ENCODE data around the gene PCNT. TPM values are rescaled to one million over a fixed set of nuclear protein-coding genes. Genes with fewer than 3 reads are reported as not detected.
A peak's percentile ranks its signal among the peaks of the same experiment; 100 is the strongest.
"Not testable (repeated sequence)": the region's sequence is repeated elsewhere in the genome, so short reads cannot be mapped to it uniquely, and the experiment has no call there.

The PCNT gene
- total RNA-seq, 1 experiment from 2014 or later = 35.7 TPM

- Histone ChIP-seq H3K27me3 (no peaks in the 10 kb centered on the region), H3K9me3 (replicated peaks) (peaks cover 3% of the 10 kb centered on the region; the same call in 1 of the 2 replicates), H3K4me3 (no peak overlapping the region), H3K27ac (no peak overlapping the region), H3K36me3 (peaks cover 6% of the 10 kb centered on the region), H3K4me1 (no peaks in the 10 kb centered on the region; the same call in 1 of the 2 replicates)
- no peak for DNase-seq
Observed at GRCh38 chr21:46452710-46453109, 128.8 kb downstream of the PCNT start.

DNA sequence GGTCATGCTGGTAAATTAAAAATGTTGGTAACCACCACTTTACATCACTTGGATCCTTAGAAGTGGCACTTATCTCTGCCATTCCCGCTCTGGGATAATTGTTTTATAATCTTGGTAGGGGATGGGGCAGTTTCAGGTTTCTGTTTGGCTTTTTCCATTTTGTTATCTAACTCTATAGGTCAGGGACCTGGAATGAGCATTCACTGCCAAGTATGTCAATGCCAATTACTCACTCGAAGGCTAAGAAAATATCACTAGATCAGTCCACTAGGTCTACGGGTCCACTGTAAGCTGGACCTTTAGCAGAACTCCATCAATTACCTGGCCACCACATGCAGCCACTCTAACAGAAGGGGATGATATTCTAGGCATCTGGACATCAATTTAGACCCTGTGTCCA, 130.2 kb downstream of the PCNT start:
- Histone ChIP-seq H3K27ac (no peak overlapping the region), H3K9me3 (replicated peaks) (no peaks in the 10 kb centered on the region)
- no peak for DNase-seq

DNA sequence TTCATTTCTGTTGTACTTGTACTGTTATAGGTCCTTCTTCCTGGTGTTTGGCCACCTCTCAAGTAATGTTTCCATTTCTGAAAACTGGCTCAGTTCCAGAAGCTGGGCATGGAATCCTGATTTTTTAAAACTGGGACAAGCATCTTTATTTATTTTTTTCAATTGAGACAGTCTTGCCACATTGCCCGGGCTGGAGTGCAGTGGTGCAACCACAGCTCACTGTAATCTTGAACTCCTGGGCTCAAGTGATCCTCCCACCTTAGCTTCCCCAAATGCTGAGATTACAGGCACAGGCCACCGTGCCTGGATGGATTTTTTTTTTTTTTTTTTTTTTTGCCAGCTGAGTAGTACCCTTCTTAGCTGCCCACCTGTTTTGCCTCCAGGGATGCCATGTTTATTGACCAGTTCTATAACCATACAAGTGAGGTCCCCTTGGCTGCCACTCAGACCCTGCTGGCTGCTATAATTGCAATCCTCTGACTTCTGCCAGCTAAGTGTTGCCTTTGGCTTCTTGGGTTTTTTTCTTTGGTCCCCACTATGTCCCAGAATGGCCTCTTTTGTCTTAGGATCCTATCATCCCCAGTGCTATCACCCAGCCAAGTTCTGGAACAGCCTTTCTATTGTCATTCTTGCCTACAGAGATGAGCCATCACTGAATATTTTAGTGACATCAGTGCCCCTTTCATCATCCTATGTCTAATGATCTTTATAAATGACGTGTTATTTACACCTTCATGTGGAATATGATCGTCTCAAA, 130.9 kb downstream of the PCNT start:
- Histone ChIP-seq H3K4me3 (no peak overlapping the region), H3K9me3 (replicated peaks) (no peaks in the 10 kb centered on the region), H3K36me3 (peaks cover 4% of the 10 kb centered on the region), H3K4me1 (peaks cover under 1% of the 10 kb centered on the region; the same call in 1 of the 2 replicates), H3K27ac (no peak overlapping the region), H3K27me3 (no peaks in the 10 kb centered on the region)
- DNase-seq = no peak

More for the DNA sequence above, 130.2 kb downstream of the PCNT start:
- H3K4me1 ChIP-seq = no peaks in the 10 kb centered on the region; the same call in 1 of the 2 replicates
- peaks cover 4% of the 10 kb centered on the region for H3K36me3 ChIP-seq
- no peak overlapping the region for H3K4me3 ChIP-seq
- H3K27me3 ChIP-seq = no peaks in the 10 kb centered on the region

DNA sequence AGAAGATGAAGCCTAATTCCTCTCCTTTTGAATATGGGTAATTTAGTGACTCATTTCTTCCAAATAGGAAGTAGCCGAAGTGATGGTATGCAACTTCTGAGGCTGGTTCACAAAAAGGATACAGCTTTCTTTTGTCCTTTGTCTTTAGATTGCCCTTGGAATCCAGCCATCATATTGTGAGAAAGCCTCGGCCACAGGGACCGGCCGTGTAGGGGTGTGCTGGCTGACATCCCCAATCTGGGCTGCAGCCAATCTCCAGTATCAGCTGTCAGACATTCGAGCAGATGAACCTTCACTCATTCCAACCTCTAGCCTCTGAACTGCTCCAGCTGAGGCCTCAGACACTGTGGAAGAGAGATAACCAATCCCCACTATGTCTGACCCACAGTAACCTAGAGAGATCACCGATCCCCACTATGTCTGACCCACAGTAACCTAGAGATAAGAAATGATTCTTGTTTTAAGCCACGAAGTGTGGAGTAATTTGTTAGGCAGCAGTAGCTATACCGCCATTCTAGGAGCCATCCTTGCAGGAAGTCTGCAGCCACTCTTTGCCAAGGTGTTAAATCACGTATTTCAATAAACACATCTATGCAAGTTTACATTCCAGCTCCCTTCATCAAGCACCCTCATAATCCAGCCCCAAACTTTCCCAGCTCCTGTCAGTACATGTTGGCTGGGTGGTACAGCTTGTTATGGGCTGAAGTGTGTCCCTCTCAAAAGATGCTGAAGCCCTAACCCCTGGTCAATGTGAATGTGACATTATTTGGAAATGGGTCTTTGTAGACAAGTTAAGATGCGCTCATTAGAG, 131.8 kb downstream of the PCNT start:
- Histone ChIP-seq H3K9me3 (replicated peaks) (no peaks in the 10 kb centered on the region), H3K27ac (no peak overlapping the region), H3K36me3 (peaks cover 4% of the 10 kb centered on the region), H3K4me1 (peaks cover 6% of the 10 kb centered on the region; the same call in 1 of the 2 replicates), H3K4me3 (no peak overlapping the region), H3K27me3 (no peaks in the 10 kb centered on the region)
- peak; percentile 17 to 41 for DNase-seq

- Histone ChIP-seq H3K9me3 (replicated peaks) (no peaks in the 10 kb centered on the region), H3K36me3 (peaks cover 4% of the 10 kb centered on the region), H3K4me3 (no peak overlapping the region), H3K27me3 (no peaks in the 10 kb centered on the region), H3K4me1 (peaks cover 6% of the 10 kb centered on the region; the same call in 1 of the 2 replicates), H3K27ac (no peak overlapping the region)
- no peak for DNase-seq
Observed at GRCh38 chr21:46456750-46457149, 132.8 kb downstream of the PCNT start.

- Histone ChIP-seq H3K36me3 (peaks cover 7% of the 10 kb centered on the region), H3K27ac (peak overlapping the region; percentile 91), H3K27me3 (no peaks in the 10 kb centered on the region), H3K4me1 (peaks cover 6% of the 10 kb centered on the region; the same call in 1 of the 2 replicates), H3K9me3 (replicated peaks) (no peaks in the 10 kb centered on the region), H3K4me3 (peak overlapping the region; percentile 82)
- DNase-seq = peak; percentile 51 to 58
Observed at GRCh38 chr21:46457801-46458314, 133.9 kb downstream of the PCNT start.

DNA sequence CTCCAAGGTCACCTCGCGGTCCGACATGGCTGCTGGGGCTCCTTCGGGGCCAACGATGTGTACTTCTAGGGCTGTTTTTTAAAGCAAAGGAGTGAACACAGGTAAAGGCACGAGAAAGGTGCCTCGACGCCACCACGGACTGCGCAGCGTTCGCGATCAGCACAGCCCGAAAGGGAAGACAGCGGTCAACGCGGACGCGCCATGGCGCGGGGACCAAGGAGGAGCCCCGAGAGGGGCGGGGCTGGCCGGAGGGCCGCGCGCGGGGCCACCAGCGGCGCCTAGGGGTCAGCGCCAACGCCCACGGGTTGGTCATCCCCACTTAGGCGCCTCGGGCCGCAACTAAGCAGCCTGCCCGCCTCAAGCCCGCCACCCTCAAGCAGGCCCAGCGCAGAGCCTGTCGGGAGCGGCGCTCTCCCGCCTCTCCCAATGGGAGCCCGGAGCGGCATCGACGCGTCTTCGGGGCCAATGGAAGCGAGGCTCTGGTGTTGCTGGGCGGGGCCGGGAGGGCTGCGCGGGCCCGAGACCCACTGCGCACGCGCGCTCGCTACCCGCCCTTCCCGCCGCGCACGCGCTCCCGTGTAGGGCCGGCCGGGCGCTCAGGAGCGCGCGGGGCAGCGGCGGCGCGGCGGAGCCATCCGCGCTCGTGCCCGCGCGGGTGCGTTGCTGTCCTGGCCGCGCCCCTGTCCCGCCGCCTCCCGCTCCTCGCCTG, 134.5 kb downstream of the PCNT start, which contains the start of gene DIP2A:
DIP2A (plus strand) TSS at position 577 of the 709 bp plus-strand sequence. CDS start 241 bp downstream, outside the sequence.
- H3K36me3 ChIP-seq = peaks cover 13% of the 10 kb centered on the region
- no peaks in the 10 kb centered on the region for H3K9me3 ChIP-seq (replicated peaks)
- H3K27ac ChIP-seq = peak within 1 kb of the TSS; percentile 91
- peak within 1 kb of the TSS; percentile 82 for H3K4me3 ChIP-seq
- DNase-seq = peak; percentile 97
- peaks cover 6% of the 10 kb centered on the region; the same call in 1 of the 2 replicates for H3K4me1 ChIP-seq
- no peaks in the 10 kb centered on the region for H3K27me3 ChIP-seq

GRCh38 chr21:46459024-46459355, 135.0 kb downstream of the PCNT start:
- H3K27ac ChIP-seq = peak overlapping the region; percentile 53; the same call in 1 of the 2 replicates

GRCh38 chr21:46459356-46460112, 135.6 kb downstream of the PCNT start:
- H3K4me1 ChIP-seq = peaks cover 6% of the 10 kb centered on the region; the same call in 1 of the 2 replicates
- H3K9me3 ChIP-seq (replicated peaks) = no peaks in the 10 kb centered on the region
- peaks cover 15% of the 10 kb centered on the region for H3K36me3 ChIP-seq
- H3K4me3 ChIP-seq = peak overlapping the region; percentile 82
- DNase-seq = peak; percentile 14 to 30
- no peak overlapping the region for H3K27ac ChIP-seq
- no peaks in the 10 kb centered on the region for H3K27me3 ChIP-seq

More at GRCh38 chr21:46459024-46459355, 135.0 kb downstream of the PCNT start:
- H3K36me3 ChIP-seq = peaks cover 13% of the 10 kb centered on the region
- H3K27me3 ChIP-seq = no peaks in the 10 kb centered on the region
- no peaks in the 10 kb centered on the region for H3K9me3 ChIP-seq (replicated peaks)
- H3K4me3 ChIP-seq = peak overlapping the region; percentile 82
- no peak for DNase-seq
- peaks cover 6% of the 10 kb centered on the region; the same call in 1 of the 2 replicates for H3K4me1 ChIP-seq

GRCh38 chr21:46461909-46462308, 138.0 kb downstream of the PCNT start:
- Histone ChIP-seq H3K4me3 (no peak overlapping the region), H3K9me3 (replicated peaks) (no peaks in the 10 kb centered on the region), H3K4me1 (peaks cover 6% of the 10 kb centered on the region; the same call in 1 of the 2 replicates), H3K27me3 (no peaks in the 10 kb centered on the region), H3K27ac (no peak overlapping the region), H3K36me3 (peaks cover 18% of the 10 kb centered on the region)
- no peak for DNase-seq

DNA sequence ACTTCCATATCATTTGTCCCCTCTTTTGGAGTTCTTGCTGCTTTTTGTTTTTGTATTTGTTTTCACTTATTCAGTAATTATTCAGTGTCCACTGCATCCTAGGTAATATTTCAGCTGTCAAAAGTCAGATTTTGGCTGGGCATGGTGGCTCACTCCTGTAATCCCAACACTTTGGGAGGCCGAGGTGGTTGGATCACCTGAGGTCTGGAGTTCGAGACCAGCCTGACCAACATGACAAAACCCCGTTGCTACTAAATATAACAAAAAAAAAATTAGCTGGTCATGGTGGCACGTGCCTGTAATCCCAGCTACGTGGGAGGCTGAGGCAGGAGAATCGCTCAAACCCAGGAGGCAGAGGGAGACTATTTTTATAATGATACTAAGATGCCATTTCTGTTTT, 141.2 kb downstream of the PCNT start:
- not testable (repeated sequence) for DNase-seq; H3K27ac ChIP-seq; H3K4me3 ChIP-seq; H3K4me1 ChIP-seq; H3K9me3 ChIP-seq (replicated peaks); H3K27me3 ChIP-seq
- H3K36me3 ChIP-seq = peaks cover 21% of the 10 kb centered on the region

DNA sequence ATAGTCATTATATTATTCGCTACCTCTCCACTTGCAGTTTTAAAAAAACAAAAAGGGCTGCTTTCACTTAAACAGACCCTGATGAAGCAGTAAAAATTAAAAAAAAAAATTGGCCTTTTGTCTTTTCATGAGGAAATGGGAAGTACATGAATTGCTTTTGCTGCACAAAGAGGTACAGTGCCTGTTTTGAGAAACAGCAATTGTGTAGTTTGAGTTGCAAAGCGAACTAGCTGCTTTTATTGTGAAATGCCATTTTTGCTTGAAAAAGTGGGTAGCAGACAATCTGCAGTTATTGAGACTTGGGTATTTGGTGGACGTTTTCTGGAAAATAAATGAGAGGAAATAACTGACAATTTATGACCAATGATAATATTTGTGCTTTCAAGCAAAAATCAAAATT, 141.7 kb downstream of the PCNT start:
- Histone ChIP-seq H3K27me3 (no peaks in the 10 kb centered on the region), H3K4me3 (no peak overlapping the region), H3K36me3 (peaks cover 21% of the 10 kb centered on the region), H3K9me3 (replicated peaks) (no peaks in the 10 kb centered on the region), H3K4me1 (no peaks in the 10 kb centered on the region), H3K27ac (no peak overlapping the region)
- DNase-seq = no peak

DNA sequence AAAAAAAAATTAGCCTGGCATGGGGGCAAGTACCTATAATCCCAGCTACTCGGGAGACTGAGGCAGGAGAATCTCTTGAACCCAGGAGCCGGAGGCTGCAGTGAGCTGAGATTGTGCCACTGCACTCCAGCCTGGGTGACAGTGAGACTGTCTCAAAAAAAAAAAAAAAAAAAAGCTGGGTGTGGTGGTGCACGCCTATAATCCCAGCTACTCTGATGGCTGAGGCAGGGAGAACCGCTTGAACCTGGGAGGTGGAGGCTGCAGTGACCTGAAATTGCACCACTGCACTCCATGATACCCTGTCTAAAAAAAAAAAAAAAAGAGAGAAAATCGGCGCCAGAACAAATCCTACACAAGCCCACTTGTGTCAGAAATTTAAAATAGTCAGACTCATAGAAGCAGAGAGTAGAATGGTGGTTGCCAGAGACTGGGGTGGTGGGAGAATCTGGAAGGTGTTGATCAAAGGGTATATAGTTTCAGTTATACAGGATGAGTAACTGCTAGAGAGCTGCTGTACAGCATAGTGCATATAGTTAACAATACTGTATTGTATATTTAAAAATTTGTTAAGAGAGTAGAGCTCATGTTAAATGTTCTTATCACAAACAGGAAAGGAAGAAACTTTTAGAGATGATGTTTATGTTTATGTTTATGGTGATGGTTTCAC, 144.3 kb downstream of the PCNT start:
- Histone ChIP-seq H3K27me3 (no peaks in the 10 kb centered on the region), H3K36me3 (peaks cover 14% of the 10 kb centered on the region), H3K4me1 (no peaks in the 10 kb centered on the region), H3K27ac (no peak overlapping the region), H3K9me3 (replicated peaks) (no peaks in the 10 kb centered on the region), H3K4me3 (no peak overlapping the region)
- DNase-seq = no peak
